GM12878 (cell line): ENCODE measurements around the gene ZSWIM3. TPM values are rescaled to one million over a fixed set of nuclear protein-coding genes. Genes with fewer than 3 reads are reported as not detected.

Experiments used
- ATAC-seq: fragments of 200-7000 bp; cut with Tn5 transposase; 3 replicates; pipeline ENCODE4 v1.9.1; 2020; ENCODE audit warnings: mild to moderate bottlenecking, moderate library complexity
- BruUV-seq: library from RNA; stranded (reverse); fragments of 400-500 nt; replicated peaks from 2 replicates; lab custom pipeline; 2021; lab: Mats Ljungman, UMichigan
- CTCF ChIA-PET: fragments of 300-600 bp; sonication (Branson Sonifier 250); formaldehyde crosslinking; extraction: SDS; loops from one replicate; lab custom pipeline; 2021; ENCODE audit warnings: inconsistent platforms; lab: Yijun Ruan, JAX
- POLR2A ChIA-PET: fragments of 350-600 bp; formaldehyde crosslinking; extraction: SDS; loops from one replicate; lab custom pipeline; 2021; ENCODE audit warnings: inconsistent platforms; lab: Charles Lee
- RAD21 ChIA-PET: fragments of 300-600 bp; sonication (Branson Sonifier 250); formaldehyde crosslinking; loops from one replicate; lab custom pipeline; 2023; ENCODE audit warnings: antibody characterized with exemption; ENCODE audit not compliant: unreplicated experiment; lab: Charles Lee
- SMC1A ChIA-PET: fragments of 300-600 bp; sonication (Branson Sonifier 250); formaldehyde crosslinking; loops from one replicate; lab custom pipeline; 2023; ENCODE audit not compliant: unreplicated experiment, uncharacterized antibody; lab: Charles Lee
- DNase-seq: peaks from one replicate; pipeline ENCODE4 v3.0.0-alpha.2; 2011; ENCODE audit warnings: low read depth, low spot score
- FAIRE-seq: peaks from 3 replicates; lab custom pipeline; 2011; peaks lifted over from hg19 to GRCh38; lab: Jason Lieb, UNC
- H2AFZ ChIP-seq: 2 replicates; pipeline ENCODE4 v1.6.0; 2011; ENCODE audit warnings: low read depth, low read length, control low read depth; ENCODE audit not compliant: control insufficient read depth
- H3K27ac ChIP-seq: 2 replicates; pipeline ENCODE4 v1.5.1; 2011; ENCODE audit warnings: control low read depth; ENCODE audit not compliant: control insufficient read depth, insufficient read depth
- H3K27me3 ChIP-seq, 2 experiments: replicated peaks in 1 of 2; 2 replicates each; pipeline versions ENCODE4 v1.6.0 to v1.6.1; 2011; ENCODE audit warnings: low read length in 1 of 2; ENCODE audit not compliant: control insufficient read depth in 2 of 2, insufficient read depth in 2 of 2
- H3K36me3 ChIP-seq, 2 experiments: 2 replicates each; pipeline ENCODE4 v1.5.1; 2011; ENCODE audit warnings: low read length in 1 of 2; ENCODE audit not compliant: control insufficient read depth in 2 of 2, insufficient read depth in 2 of 2
- H3K4me1 ChIP-seq: 2 replicates; pipeline ENCODE4 v1.6.1; 2011; ENCODE audit warnings: mild to moderate bottlenecking, low read length, moderate library complexity, mixed read lengths; ENCODE audit not compliant: control insufficient read depth, insufficient read depth
- H3K4me2 ChIP-seq: 2 replicates; pipeline ENCODE4 v1.6.0; 2011; ENCODE audit warnings: control low read depth; ENCODE audit not compliant: control insufficient read depth, insufficient read depth
- H3K4me3 ChIP-seq: fragments of 200-600 bp; sonication (generic); 2 replicates; pipeline ENCODE4 v1.5.1; 2016
- H3K79me2 ChIP-seq: 2 replicates; pipeline ENCODE4 v1.6.0; 2011; ENCODE audit warnings: low read length; ENCODE audit not compliant: control insufficient read depth, insufficient read depth
- H3K9ac ChIP-seq: 2 replicates; pipeline ENCODE4 v1.8.0; 2011; ENCODE audit warnings: low read length, control low read depth, mixed read lengths; ENCODE audit not compliant: control insufficient read depth, insufficient read depth
- H3K9me3 ChIP-seq: replicated peaks from 3 replicates; pipeline ENCODE4 v1.5.1; 2011; ENCODE audit warnings: mild to moderate bottlenecking, low read length; ENCODE audit not compliant: control insufficient read depth, insufficient read depth
- H4K20me1 ChIP-seq: 2 replicates; pipeline ENCODE4 v1.6.0; 2011; ENCODE audit not compliant: control insufficient read depth, insufficient read depth
- CBX3 ChIP-seq: fragments of 200-600 bp; sonication (generic); IDR thresholded peaks from 2 replicates; pipeline ENCODE4 v1.6.1; 2016; ENCODE audit warnings: low read depth, borderline replicate concordance
- CREB1 ChIP-seq: IDR thresholded peaks from 2 replicates; pipeline ENCODE4 v1.6.1; 2012; ENCODE audit warnings: low read depth, mild to moderate bottlenecking, inconsistent platforms
- CREM ChIP-seq: IDR thresholded peaks from 2 replicates; pipeline ENCODE4 v1.6.1; 2014; ENCODE audit warnings: antibody characterized with exemption, low read depth
- ESRRA ChIP-seq: IDR thresholded peaks from 2 replicates; pipeline ENCODE4 v1.6.1; 2012; ENCODE audit warnings: mild to moderate bottlenecking, low read length, improper control_type of control experiment
- FOXK2 ChIP-seq: fragments of 450-650 bp; IDR thresholded peaks from 2 replicates; pipeline ENCODE4 v1.6.1; 2017; ENCODE audit warnings: mild to moderate bottlenecking, moderate library complexity
- GABPA ChIP-seq: IDR thresholded peaks from 2 replicates; pipeline ENCODE4 v1.6.1; 2014; ENCODE audit warnings: antibody characterized with exemption, low read depth, mild to moderate bottlenecking, inconsistent platforms
- IKZF2 ChIP-seq, 2 experiments: fragments of 450-650 bp; IDR thresholded peaks; 2 replicates each; pipeline ENCODE4 v1.6.1; 2017; ENCODE audit warnings: mild to moderate bottlenecking in 2 of 2, moderate library complexity in 2 of 2
- MEF2B ChIP-seq: fragments of 450-650 bp; IDR thresholded peaks from 2 replicates; pipeline ENCODE4 v1.6.1; 2018; ENCODE audit warnings: mild to moderate bottlenecking, moderate library complexity; ENCODE audit not compliant: partially characterized antibody, poor library complexity, severe bottlenecking
- MYB ChIP-seq: fragments of 150-350 bp; IDR thresholded peaks from 2 replicates; pipeline ENCODE4 v1.6.1; 2014; ENCODE audit warnings: mild to moderate bottlenecking, low read depth, low read length, borderline replicate concordance
- NFIC ChIP-seq: IDR thresholded peaks from 2 replicates; pipeline ENCODE4 v1.6.1; 2012; ENCODE audit warnings: low read depth, mild to moderate bottlenecking, inconsistent platforms, low read length, moderate library complexity
- PML ChIP-seq: IDR thresholded peaks from 2 replicates; pipeline ENCODE4 v1.6.1; 2012; ENCODE audit warnings: low read length, inconsistent platforms
- RAD21 ChIP-seq: IDR thresholded peaks from 2 replicates; pipeline ENCODE4 v1.6.1; 2011; ENCODE audit warnings: mild to moderate bottlenecking, low read depth, low read length, moderate library complexity; ENCODE audit not compliant: insufficient read depth
- SREBF1 ChIP-seq: IDR thresholded peaks from 2 replicates; pipeline ENCODE4 v1.6.1; 2012; ENCODE audit warnings: mild to moderate bottlenecking, low read length
- TAF1 ChIP-seq: IDR thresholded peaks from 2 replicates; pipeline ENCODE4 v1.6.1; 2011; ENCODE audit warnings: mild to moderate bottlenecking, low read depth, low read length, borderline replicate concordance
- ZBTB11 ChIP-seq: fragments of 450-650 bp; formaldehyde crosslinking; IDR thresholded peaks from 2 replicates; pipeline ENCODE4 v1.5.0; 2022; ENCODE audit warnings: mild to moderate bottlenecking, missing genetic modification characterization
- ZNF24 ChIP-seq: fragments of 450-650 bp; IDR thresholded peaks from 2 replicates; pipeline ENCODE4 v1.6.1; 2017; ENCODE audit warnings: antibody characterized with exemption, mild to moderate bottlenecking
- ZZZ3 ChIP-seq: IDR thresholded peaks from 2 replicates; pipeline ENCODE4 v1.6.1; 2011; ENCODE audit warnings: low read depth; ENCODE audit not compliant: control insufficient read depth, insufficient read length
- WGBS: methylation state at CpG from one replicate; pipeline ENCODE4 v1.1.6; 2016; ENCODE audit warnings: low lambda C conversion rate; ENCODE audit not compliant: insufficient replicate concordance, insufficient coverage; ENCODE audit errors: missing lambda C conversion rate; 5-methylcytosine and 5-hydroxymethylcytosine counted together
- in situ Hi-C: fragments of 300-500 bp; cut with MboI; formaldehyde crosslinking; loops from 9 replicates; pipeline ENCODE4 v1.14.3; 2018; ENCODE audit warnings: mixed read lengths
- intact Hi-C: fragments of 100-400 bp; cut with micrococcal nuclease; formaldehyde crosslinking; loops from one replicate; pipeline ENCODE4 v1.14.2; 2022; ENCODE audit not compliant: unreplicated experiment
- polyA plus RNA-seq, 11 experiments: library from polyadenylated mRNA; depleted of rRNA in 4 of 11; unstranded in 6 of 11; stranded (reverse) in 5 of 11; fragments of >200 nt; fragmentation: Nextera tagmentation in 4 of 11; fragmentation: Illumina TruSeq in 1 of 11; extraction: Ambion mirVana in 4 of 11; extraction: Trizol in 1 of 11; gene quantifications; 1 replicate in 1 of 11; 2 replicates in 10 of 11; pipeline versions ENCODE4 v1.2.1 to v1.2.3, GENCODE V29; 2011 to 2016; ENCODE audit warnings: inconsistent platforms in 2 of 11, missing spikeins in 2 of 11, low read depth in 1 of 11
- total RNA-seq, 4 experiments: library from RNA; depleted of rRNA in 3 of 4; stranded (reverse); fragments of >200 nt in 3 of 4; fragmentation: Illumina TruSeq in 1 of 4; extraction: Trizol in 1 of 4; gene quantifications; 2 replicates each; pipeline versions ENCODE4 v1.2.1 to v1.2.3, GENCODE V29; 2013 to 2021
- TF ChIP-seq, protein P1 (sequence below): fragments of 450-650 bp; formaldehyde crosslinking; IDR thresholded peaks from 2 replicates; pipeline ENCODE4 v1.4.0; 2022; ENCODE audit warnings: mild to moderate bottlenecking, moderate library complexity

ZSWIM3 gene
- total and polyA plus RNA-seq, 10 of the 15 experiments (the other 5 are each of a cell fraction or from before 2014, with no cell fraction given), result 1.6 to 5.1 (median 4.2) TPM

GRCh38 chr20:45874576-45874975 is 17.2 kb downstream of the ZSWIM3 start (continued):
- TF ChIP-seq, protein P1, sequence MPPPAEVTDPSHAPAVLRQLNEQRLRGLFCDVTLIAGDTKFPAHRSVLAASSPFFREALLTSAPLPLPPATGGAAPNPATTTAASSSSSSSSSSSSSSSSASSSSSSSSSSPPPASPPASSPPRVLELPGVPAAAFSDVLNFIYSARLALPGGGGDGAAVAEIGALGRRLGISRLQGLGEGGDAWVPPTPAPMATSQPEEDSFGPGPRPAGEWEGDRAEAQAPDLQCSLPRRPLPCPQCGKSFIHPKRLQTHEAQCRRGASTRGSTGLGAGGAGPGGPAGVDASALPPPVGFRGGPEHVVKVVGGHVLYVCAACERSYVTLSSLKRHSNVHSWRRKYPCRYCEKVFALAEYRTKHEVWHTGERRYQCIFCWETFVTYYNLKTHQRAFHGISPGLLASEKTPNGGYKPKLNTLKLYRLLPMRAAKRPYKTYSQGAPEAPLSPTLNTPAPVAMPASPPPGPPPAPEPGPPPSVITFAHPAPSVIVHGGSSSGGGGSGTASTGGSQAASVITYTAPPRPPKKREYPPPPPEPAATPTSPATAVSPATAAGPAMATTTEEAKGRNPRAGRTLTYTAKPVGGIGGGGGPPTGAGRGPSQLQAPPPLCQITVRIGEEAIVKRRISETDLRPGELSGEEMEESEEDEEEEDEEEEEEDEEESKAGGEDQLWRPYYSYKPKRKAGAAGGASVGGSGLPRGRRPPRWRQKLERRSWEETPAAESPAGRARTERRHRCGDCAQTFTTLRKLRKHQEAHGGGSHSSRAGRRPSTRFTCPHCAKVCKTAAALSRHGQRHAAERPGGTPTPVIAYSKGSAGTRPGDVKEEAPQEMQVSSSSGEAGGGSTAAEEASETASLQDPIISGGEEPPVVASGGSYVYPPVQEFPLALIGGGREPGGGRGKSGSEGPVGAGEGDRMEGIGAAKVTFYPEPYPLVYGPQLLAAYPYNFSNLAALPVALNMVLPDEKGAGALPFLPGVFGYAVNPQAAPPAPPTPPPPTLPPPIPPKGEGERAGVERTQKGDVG (CRISPR knock-in tag), result no peak
- TF ChIP-seq GABPA (no peak), MEF2B (no peak)

DNA sequence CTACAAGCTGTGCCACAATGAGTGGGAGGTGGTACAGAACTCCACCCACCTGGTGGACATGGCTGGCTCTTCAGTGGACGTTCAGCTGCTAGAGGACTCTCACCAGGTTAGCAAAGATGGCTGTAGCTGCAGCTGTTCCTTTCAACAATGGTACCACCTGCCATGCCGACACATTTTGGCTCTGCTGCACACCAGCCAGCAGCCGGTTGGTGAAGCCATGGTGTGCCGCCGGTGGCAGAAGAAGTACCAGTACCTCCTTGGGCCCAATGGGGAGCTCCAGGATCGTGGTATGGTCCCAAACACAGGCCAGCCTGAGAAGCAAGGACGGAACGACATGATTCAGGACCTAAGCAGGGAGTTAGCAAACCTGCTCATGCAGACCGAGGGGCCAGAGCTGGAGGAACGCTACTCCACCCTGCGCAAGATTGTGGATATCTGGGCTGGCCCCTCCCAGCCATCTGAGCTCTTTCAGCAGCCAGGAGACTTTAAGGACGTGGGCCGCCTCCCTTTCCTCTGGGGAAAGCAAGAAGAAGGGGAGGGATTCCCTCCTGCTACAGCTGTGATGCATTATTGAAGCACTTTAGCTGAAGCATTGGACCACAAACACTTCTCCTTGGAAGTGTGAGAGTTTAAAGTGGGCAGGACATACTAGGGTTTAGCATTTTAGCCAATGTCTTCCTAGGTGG is 20.8 kb downstream of the ZSWIM3 start:
- ChIA-PET SMC1A (interaction anchor here (1.1 kb wide), 1 partner anchor 14 kb away, joined by 3 read pairs; no protein-coding TSS in a partner anchor), POLR2A (no interaction called here), RAD21 (no interaction called here), CTCF (no interaction called here)
- no peaks in the 10 kb centered on the region for H3K9me3 ChIP-seq
- WGBS, result 87% methylated on average over 13 of the region's 13 CpGs
- ATAC-seq, result no peak
- peaks cover 5 to 6% of the 10 kb centered on the region in 2 experiments; a peak in 2 of 4 replicates for H3K36me3 ChIP-seq
- H3K79me2 ChIP-seq, result peaks cover 11% of the 10 kb centered on the region
- no peak overlapping the region for H3K4me3 ChIP-seq
- H2AFZ ChIP-seq, result no peak overlapping the region
- no peak overlapping the region for H3K9ac ChIP-seq
- H3K4me1 ChIP-seq, result no peaks in the 10 kb centered on the region
- no TSS peak for BruUV-seq
- DNase-seq, result no peak
- H3K27ac ChIP-seq, result no peak overlapping the region
- intact Hi-C loops, result no loop called here
- H4K20me1 ChIP-seq, result no peaks in the 10 kb centered on the region
- H3K4me2 ChIP-seq, result no peak overlapping the region
- H3K27me3 ChIP-seq, result no peaks in the 10 kb centered on the region
- in situ Hi-C loops, result no loop called here
- FAIRE-seq, result no peak
- TF ChIP-seq CBX3 (no peak), MYB (no peak), CREB1 (no peak), SREBF1 (no peak), TAF1 (no peak), RAD21 (no peak), FOXK2 (no peak), ZZZ3 (no peak), NFIC (no peak), ESRRA (no peak), IKZF2 (IDR thresholded peaks at IDR 0.05) (no peak), CREM (no peak), ZBTB11 (no peak), ZNF24 (no peak), PML (no peak)
